GM21423 (cell line): Measurements from ENCODE around the gene CRYM.
"Not testable (repeated sequence)": the region's sequence is repeated elsewhere in the genome, so short reads cannot be mapped to it uniquely, and the experiment has no call there.

ENCODE experiments used
- ATAC-seq: cut with Tn5 transposase; IDR thresholded peaks from one replicate; pipeline ENCODE4 v1.9.1; 2021; ENCODE audit warnings: mild to moderate bottlenecking, moderate library complexity; ENCODE audit not compliant: unreplicated experiment

Gene CRYM

GRCh38 chr16:21281698-21282389 lies 3.8 kb upstream of the CRYM start:
- ATAC-seq = no peak

DNA sequence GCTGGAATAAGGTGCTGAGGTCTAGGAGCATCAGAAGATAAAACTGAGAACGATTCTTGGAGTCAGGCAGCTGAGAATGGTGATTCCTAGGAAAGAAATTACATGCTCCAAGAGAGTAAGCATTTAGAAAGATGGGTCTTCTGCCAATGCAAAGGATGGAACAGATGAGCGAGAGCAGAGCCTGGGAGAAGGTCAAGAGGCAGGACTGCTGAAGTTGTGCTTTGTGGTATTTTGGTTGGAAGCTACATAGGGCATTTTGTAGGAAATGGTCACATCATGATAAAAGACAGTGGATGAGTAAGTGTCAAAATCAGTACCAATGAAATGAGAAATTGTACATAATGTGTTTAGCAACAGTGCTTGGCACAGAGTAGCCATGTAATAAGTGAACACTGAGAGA lies 1.4 kb upstream of the CRYM start:
- ATAC-seq = no peak

DNA sequence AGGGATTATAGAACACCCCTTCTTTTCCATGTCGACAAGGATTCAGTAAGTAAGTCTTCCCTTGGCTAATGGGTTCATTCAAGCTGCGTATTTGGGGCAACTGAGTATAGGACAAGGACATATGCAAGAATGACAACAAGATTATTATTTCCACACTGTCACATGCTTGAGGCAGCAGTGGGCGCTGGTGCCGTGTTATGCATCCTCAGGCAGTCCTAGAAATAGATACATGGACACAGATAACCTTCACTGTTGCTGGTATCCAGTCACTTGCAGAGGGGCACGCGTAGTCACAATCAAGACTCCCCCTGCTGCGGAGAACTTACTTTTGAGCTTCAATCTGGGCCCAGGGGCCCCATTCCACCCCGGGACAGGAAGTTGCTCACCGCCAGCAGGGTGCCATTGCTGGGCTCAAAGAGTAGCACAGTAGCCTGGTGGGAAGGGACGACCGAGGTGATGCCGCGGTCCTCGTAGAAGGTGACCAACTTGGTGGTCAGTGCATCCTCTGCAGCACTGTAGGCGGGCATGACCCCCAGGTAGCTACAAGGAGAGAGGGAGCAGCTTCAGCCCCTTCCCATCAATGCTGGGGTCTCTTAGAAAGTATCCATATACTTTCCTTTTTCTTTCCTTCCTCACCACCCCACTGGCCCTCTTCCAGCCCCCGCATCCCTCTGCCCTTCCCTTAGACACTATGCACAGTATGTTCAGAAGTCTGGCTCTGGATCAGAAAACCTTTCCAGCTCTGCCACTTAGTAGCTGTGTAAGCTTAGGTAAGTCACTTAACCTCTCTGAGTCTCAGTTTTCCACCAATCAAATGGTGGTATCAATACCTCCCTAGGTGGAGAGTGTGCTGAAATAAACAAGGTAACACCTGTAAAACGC lies 804 bp downstream of the CRYM start:
- no peak for ATAC-seq

- no peak for ATAC-seq
Observed at GRCh38 chr16:21276090-21276489, 2.0 kb downstream of the CRYM start.

GRCh38 chr16:21275529-21275928 lies 2.6 kb downstream of the CRYM start:
- no peak for ATAC-seq

GRCh38 chr16:21274172-21274726 lies 3.8 kb downstream of the CRYM start:
- ATAC-seq = no peak

- not testable (repeated sequence) for ATAC-seq
Observed at GRCh38 chr16:21272763-21273162, 5.3 kb downstream of the CRYM start.

DNA sequence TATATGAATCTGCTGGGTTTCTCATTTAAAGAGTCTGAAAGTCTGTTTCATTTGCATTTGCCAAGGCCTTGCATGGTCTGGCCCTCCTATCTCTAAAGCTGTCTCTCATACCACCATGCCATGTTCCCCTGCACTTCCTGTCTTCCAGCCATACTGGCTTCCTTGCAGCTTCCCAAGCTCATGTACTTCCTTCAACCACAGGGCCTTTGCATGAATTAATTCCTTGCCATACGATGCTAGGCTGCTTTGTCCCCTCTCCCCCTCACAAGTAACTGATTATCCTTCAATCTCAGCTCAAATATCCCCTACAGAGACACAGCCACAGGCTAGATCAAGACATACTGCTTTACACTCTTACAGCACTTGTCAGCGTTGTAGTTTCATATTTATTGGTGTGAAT lies 5.8 kb downstream of the CRYM start:
- no peak for ATAC-seq

- no peak for ATAC-seq
Observed at GRCh38 chr16:21268236-21268635, 9.9 kb downstream of the CRYM start.

- ATAC-seq = no peak
Observed at GRCh38 chr16:21267298-21267697, 10.8 kb downstream of the CRYM start.

DNA sequence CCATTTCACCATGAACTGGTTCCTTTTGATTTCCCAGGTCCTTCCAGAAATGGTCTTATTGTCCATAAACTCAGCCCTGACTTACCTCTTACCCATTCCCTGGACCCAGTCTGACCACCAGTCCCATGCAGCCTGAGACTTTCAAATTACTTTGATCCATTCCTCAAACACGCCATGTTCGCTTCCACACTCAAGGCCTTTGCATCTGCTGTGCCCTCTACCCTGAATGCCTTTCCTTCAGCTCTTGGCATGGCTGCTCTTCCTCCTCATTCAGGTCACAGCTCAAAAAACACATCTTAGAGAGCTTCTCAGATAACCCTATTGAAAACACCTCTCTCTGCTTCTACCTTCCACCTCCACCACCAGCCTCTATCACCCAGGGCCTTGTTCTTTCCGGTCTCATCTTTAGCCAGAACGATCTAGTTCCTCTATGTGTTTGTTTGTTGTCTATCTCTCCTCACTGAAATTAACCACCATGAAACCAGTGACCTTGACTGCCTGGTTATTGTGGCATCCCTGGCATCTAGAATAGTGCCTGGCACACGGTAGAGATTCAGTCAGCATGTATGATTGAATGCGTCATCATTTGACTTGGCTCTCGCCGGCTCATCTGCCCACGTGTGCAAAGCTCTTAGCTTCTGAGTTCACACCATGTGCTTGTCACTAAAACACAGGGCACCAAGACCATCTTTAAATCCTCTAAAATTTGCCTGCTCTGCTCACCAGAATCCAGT lies 12.8 kb downstream of the CRYM start:
- ATAC-seq = no peak

GRCh38 chr16:21264571-21265036 lies 13.5 kb downstream of the CRYM start:
- ATAC-seq = no peak

GRCh38 chr16:21263640-21264570 lies 14.2 kb downstream of the CRYM start:
- ATAC-seq = peak; percentile 83

GRCh38 chr16:21262779-21263639 lies 15.1 kb downstream of the CRYM start:
- ATAC-seq = no peak

DNA sequence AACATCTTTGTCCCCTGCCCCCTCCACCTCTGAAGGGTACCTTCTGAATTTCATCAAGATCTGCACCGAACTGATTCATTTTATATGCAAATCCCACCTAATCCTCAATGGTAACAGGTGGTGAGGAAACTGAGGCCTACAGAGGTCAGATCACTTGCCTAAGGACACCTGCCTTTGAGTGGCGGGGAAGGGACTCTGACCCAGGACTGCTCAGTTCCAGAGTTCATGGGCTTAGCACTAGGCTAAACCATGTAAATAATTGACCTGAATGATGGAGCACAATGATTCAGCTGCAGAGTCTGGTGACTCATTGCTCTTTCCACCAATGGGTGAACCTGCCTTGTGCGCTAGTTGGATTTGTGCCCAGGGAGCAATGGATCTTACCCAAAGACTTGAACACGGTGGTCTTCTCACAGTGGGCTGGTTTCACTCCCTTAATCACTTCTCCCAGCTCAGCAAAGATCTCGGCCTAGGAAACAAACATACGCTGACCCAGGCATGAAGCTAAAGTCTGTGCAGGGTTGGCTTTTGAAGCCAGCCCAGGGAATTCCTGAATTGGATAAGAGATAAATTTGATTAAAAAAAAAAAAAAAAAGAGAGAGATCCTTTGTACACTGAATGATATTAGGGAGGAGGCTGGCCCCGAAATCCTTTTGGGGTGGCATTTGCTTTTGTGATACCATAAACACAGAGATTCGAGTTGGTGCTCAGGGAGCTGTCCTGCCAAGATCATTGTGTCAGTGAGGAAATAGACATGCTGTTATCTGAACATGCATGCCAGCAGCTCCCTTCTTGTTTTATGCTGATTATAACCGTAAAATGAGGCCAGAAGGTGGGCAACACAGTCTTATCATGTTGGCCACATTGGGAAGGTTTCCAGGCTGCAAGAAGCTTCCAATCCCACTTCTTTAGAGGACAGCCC lies 17.0 kb downstream of the CRYM start:
- peak; percentile 38 for ATAC-seq

GRCh38 chr16:21257284-21257683 lies 20.8 kb downstream of the CRYM start:
- ATAC-seq = no peak

GRCh38 chr16:21256636-21257035 lies 21.5 kb downstream of the CRYM start:
- no peak for ATAC-seq

DNA sequence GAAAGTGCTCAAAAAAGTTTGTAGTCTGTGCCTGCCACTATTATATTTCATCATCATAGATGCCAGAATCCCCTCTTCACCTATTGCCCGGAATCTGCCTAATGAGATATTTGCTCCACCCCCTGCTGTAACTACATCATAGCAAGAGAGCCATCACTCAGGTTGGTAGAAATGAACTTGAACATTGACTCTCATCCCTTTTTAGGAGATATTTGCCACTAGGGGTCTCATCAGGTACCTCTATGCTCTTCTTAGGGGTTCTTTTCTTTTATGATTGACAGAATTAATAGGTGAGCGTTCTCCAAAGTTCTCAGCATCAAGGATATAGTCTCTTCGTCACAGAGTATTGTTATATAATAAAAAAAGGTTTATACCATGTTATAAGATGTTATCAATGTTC lies 24.6 kb downstream of the CRYM start:
- no peak for ATAC-seq
